A549 (cell line): ENCODE results near the gene PI4KA. TPM values are rescaled to one million over a fixed set of nuclear protein-coding genes. Genes with fewer than 3 reads are reported as not detected.

Experiments
- ATAC-seq, 2 experiments: fragments of 200-7000 bp in 1 of 2; fragments of >200 bp in 1 of 2; cut with Nextera tagmentation in 1 of 2; cut with Tn5 transposase in 1 of 2; 3 replicates each; pipeline versions ENCODE4 v1.8.0 to v1.9.1; 2018 to 2020; ENCODE audit warnings: mild to moderate bottlenecking in 1 of 2, moderate library complexity in 1 of 2
- CTCF ChIA-PET: fragments of 300-600 bp; sonication (Branson Sonifier 250); formaldehyde crosslinking; extraction: SDS; loops from one replicate; lab custom pipeline; 2021; ENCODE audit warnings: antibody characterized with exemption, inconsistent platforms; lab: Yijun Ruan, JAX
- POLR2A ChIA-PET: fragments of 350-600 bp; formaldehyde crosslinking; extraction: SDS; loops from one replicate; lab custom pipeline; 2021; ENCODE audit warnings: antibody characterized with exemption, inconsistent platforms; lab: Yijun Ruan, JAX
- DNase-seq, 2 experiments: peaks; one replicate each; pipeline versions ENCODE4 v3.0.0 to v3.0.0-alpha.2; 2011 to 2016; ENCODE audit warnings: low read depth in 1 of 2, low spot score in 1 of 2
- FAIRE-seq: peaks from 2 replicates; lab custom pipeline; 2011; peaks lifted over from hg19 to GRCh38; lab: Jason Lieb, UNC
- H3K27ac ChIP-seq, 2 experiments: fragments of >200 bp; sonication (Bioruptor Twin); formaldehyde crosslinking; 3 replicates each; pipeline ENCODE4 v1.5.1; 2016 to 2017
- H3K4me1 ChIP-seq: fragments of >200 bp; sonication (Bioruptor Twin); formaldehyde crosslinking; 3 replicates; pipeline ENCODE4 v1.6.1; 2016
- H3K4me2 ChIP-seq: fragments of >200 bp; sonication (Bioruptor Twin); formaldehyde crosslinking; 3 replicates; pipeline ENCODE4 v1.6.1; 2016
- H3K4me3 ChIP-seq: fragments of >200 bp; sonication (Bioruptor Twin); formaldehyde crosslinking; 3 replicates; pipeline ENCODE4 v1.5.1; 2016
- H3K9me3 ChIP-seq: fragments of >200 bp; sonication (Bioruptor Twin); formaldehyde crosslinking; 3 replicates; pipeline ENCODE4 v1.6.1; 2016
- BCL3 ChIP-seq: fragments of >200 bp; sonication (Bioruptor Twin); formaldehyde crosslinking; IDR thresholded peaks from 3 replicates; pipeline ENCODE4 v1.6.1; 2016
- BHLHE40 ChIP-seq: IDR thresholded peaks from 2 replicates; pipeline ENCODE4 v1.6.1; 2012; ENCODE audit warnings: low read depth, low read length, inconsistent platforms
- CBX8 ChIP-seq: fragments of 200-600 bp; sonication (generic); IDR thresholded peaks from 2 replicates; pipeline ENCODE4 v1.6.1; 2016
- CHD2 ChIP-seq: fragments of 150-350 bp; IDR thresholded peaks from 2 replicates; pipeline ENCODE4 v1.6.1; 2014; ENCODE audit warnings: low read length; ENCODE audit not compliant: partially characterized antibody
- CHD4 ChIP-seq: fragments of 200-600 bp; sonication (generic); IDR thresholded peaks from 2 replicates; pipeline ENCODE4 v1.6.1; 2016; ENCODE audit warnings: antibody characterized with exemption, mild to moderate bottlenecking, borderline replicate concordance
- E2F6 ChIP-seq: IDR thresholded peaks from 2 replicates; pipeline ENCODE4 v1.6.1; 2012; ENCODE audit warnings: low read depth, borderline replicate concordance
- EHF ChIP-seq: fragments of 250-450 bp; sonication (Bioruptor Pico); IDR thresholded peaks from 2 replicates; pipeline ENCODE4 v1.5.0; 2020; ENCODE audit warnings: mild to moderate bottlenecking
- EP300 ChIP-seq, 2 experiments: fragments of >200 bp; sonication (Bioruptor Twin); formaldehyde crosslinking; IDR thresholded peaks; 2 replicates in 1 of 2; 3 replicates in 1 of 2; pipeline ENCODE4 v1.6.1; 2016 to 2017
- HMGXB4 ChIP-seq: fragments of 250-450 bp; sonication (Bioruptor Pico); IDR thresholded peaks from 2 replicates; pipeline ENCODE4 v1.5.0; 2021; ENCODE audit warnings: mild to moderate bottlenecking, moderate library complexity, borderline replicate concordance
- HOXB13 ChIP-seq: fragments of 250-450 bp; sonication (Bioruptor Pico); IDR thresholded peaks from 2 replicates; pipeline ENCODE4 v1.5.0; 2020; ENCODE audit warnings: low read depth, mild to moderate bottlenecking, moderate library complexity
- JUN ChIP-seq, 2 experiments: fragments of >200 bp; sonication (Bioruptor Twin); formaldehyde crosslinking; IDR thresholded peaks; 2 replicates in 1 of 2; 3 replicates in 1 of 2; pipeline ENCODE4 v1.6.1; 2016 to 2017
- KDM5A ChIP-seq: fragments of 200-600 bp; sonication (generic); IDR thresholded peaks from 2 replicates; pipeline ENCODE4 v1.6.1; 2016; ENCODE audit warnings: antibody characterized with exemption, mild to moderate bottlenecking
- MAFK ChIP-seq: fragments of 450-650 bp; IDR thresholded peaks from 2 replicates; pipeline ENCODE4 v1.6.1; 2014; ENCODE audit not compliant: partially characterized antibody
- MAZ ChIP-seq: fragments of 150-350 bp; IDR thresholded peaks from 2 replicates; pipeline ENCODE4 v1.6.1; 2014; ENCODE audit warnings: antibody characterized with exemption, low read depth, low read length, borderline replicate concordance
- MYC ChIP-seq: IDR thresholded peaks from 2 replicates; pipeline ENCODE4 v1.6.1; 2012; ENCODE audit warnings: mild to moderate bottlenecking, inconsistent platforms, low read length, improper control_type of control experiment, borderline replicate concordance
- NR3C1 ChIP-seq: fragments of >200 bp; sonication (Bioruptor Twin); formaldehyde crosslinking; IDR thresholded peaks from 3 replicates; pipeline ENCODE4 v1.6.1; 2017
- PBX3 ChIP-seq: IDR thresholded peaks from 2 replicates; pipeline ENCODE4 v1.6.1; 2012
- PHF8 ChIP-seq: fragments of 200-600 bp; sonication (generic); IDR thresholded peaks from 2 replicates; pipeline ENCODE4 v1.6.1; 2016; ENCODE audit warnings: low read depth, mild to moderate bottlenecking, antibody characterized with exemption, moderate library complexity, borderline replicate concordance
- RAD21 ChIP-seq, 2 experiments: fragments of >200 bp in 1 of 2; sonication (Bioruptor Twin) in 1 of 2; formaldehyde crosslinking in 1 of 2; IDR thresholded peaks in 1 of 2; conservative IDR thresholded peaks in 1 of 2; 2 replicates in 1 of 2; 3 replicates in 1 of 2; pipeline ENCODE4 v1.6.1; 2012 to 2018; ENCODE audit warnings: inconsistent platforms in 1 of 2
- RARB ChIP-seq: fragments of 250-450 bp; sonication (Bioruptor Pico); IDR thresholded peaks from 2 replicates; pipeline ENCODE4 v1.8.0; 2021; ENCODE audit warnings: mild to moderate bottlenecking, moderate library complexity
- SMC3 ChIP-seq: fragments of >200 bp; sonication (Bioruptor Twin); formaldehyde crosslinking; IDR thresholded peaks from 3 replicates; pipeline ENCODE4 v1.6.1; 2018; ENCODE audit warnings: inconsistent platforms
- TFCP2L1 ChIP-seq: fragments of 250-450 bp; sonication (Bioruptor Pico); IDR thresholded peaks from 2 replicates; pipeline ENCODE4 v1.5.0; 2021; ENCODE audit warnings: mild to moderate bottlenecking
- ZFP36 ChIP-seq: fragments of 450-650 bp; IDR thresholded peaks from 2 replicates; pipeline ENCODE4 v1.6.1; 2014; ENCODE audit warnings: borderline replicate concordance; ENCODE audit not compliant: partially characterized antibody
- ZNF302 ChIP-seq: fragments of 250-450 bp; sonication (Bioruptor Pico); IDR thresholded peaks from 2 replicates; pipeline ENCODE4 v1.9.0; 2021; ENCODE audit warnings: inconsistent platforms, mild to moderate bottlenecking, moderate library complexity
- ZSCAN20 ChIP-seq: fragments of 250-450 bp; sonication (Bioruptor Pico); IDR thresholded peaks from 2 replicates; pipeline ENCODE4 v1.8.0; 2022; ENCODE audit warnings: mild to moderate bottlenecking, moderate library complexity
- WGBS: methylation state at CpG from one replicate; pipeline ENCODE4 v1.1.6; 2017; ENCODE audit errors: missing lambda C conversion rate; 5-methylcytosine and 5-hydroxymethylcytosine counted together
- polyA plus RNA-seq, 4 experiments: library from polyadenylated mRNA; depleted of rRNA in 3 of 4; stranded (reverse); fragments of >200 nt; fragmentation: RNase III in 1 of 4; extraction: RNeasy Plus Mini Kit Qiagen cat#74134 plus additional on column Dnase treatment in 1 of 4; gene quantifications; 2 replicates in 3 of 4; 3 replicates in 1 of 4; pipeline ENCODE4 v1.2.3, GENCODE V29; 2011 to 2017

Gene PI4KA
- polyA plus RNA-seq, 2 of the 4 experiments (the other 2 are of a cell fraction): 14.4 to 21.3 TPM

GRCh38 chr22:20811171-20811570 lies 47.4 kb downstream of the PI4KA start (continued):
- TF ChIP-seq PBX3 (no peak), CHD4 (no peak), RAD21 (conservative IDR thresholded peaks at IDR 0.05 in 1 of 2, IDR thresholded peaks at IDR 0.05 in 1 of 2) (no peak), TFCP2L1 (CRISPR knock-in tag) (no peak), BHLHE40 (no peak), EHF (CRISPR knock-in tag) (no peak), ZSCAN20 (CRISPR knock-in tag) (no peak), E2F6 (no peak), EP300 (IDR thresholded peaks at IDR 0.05) (no peak), ZFP36 (no peak), MYC (no peak), ZNF302 (CRISPR knock-in tag) (no peak), MAFK (no peak), HOXB13 (CRISPR knock-in tag) (no peak)

GRCh38 chr22:20810645-20811044 lies 48.0 kb downstream of the PI4KA start:
- peaks cover 24% of the 10 kb centered on the region for H3K4me1 ChIP-seq
- ChIA-PET POLR2A (no interaction called here), CTCF (no interaction called here)
- 87% methylated on average over 9 of the region's 9 CpGs for WGBS
- ATAC-seq (no peak), DNase-seq (no peak), FAIRE-seq (no peak)
- no peak overlapping the region for H3K4me3 ChIP-seq
- H3K9me3 ChIP-seq: no peaks in the 10 kb centered on the region
- no peak overlapping the region for H3K27ac ChIP-seq
- no peak for TF ChIP-seq PBX3
- no peak for TF ChIP-seq RARB (CRISPR knock-in tag)
- TF ChIP-seq, all 56 proteins: peak for 0
- no peak overlapping the region for H3K4me2 ChIP-seq

GRCh38 chr22:20809538-20810185 lies 48.9 kb downstream of the PI4KA start:
- CTCF ChIA-PET: no interaction called here

More at GRCh38 chr22:20809538-20810185, 48.9 kb downstream of the PI4KA start:
- peaks cover 24% of the 10 kb centered on the region for H3K4me1 ChIP-seq
- no peak overlapping the region for H3K4me3 ChIP-seq
- H3K27ac ChIP-seq: no peak overlapping the region
- no peak overlapping the region for H3K4me2 ChIP-seq
- ATAC-seq (no peak), DNase-seq (no peak), FAIRE-seq (no peak)
- POLR2A ChIA-PET: no interaction called here
- no peak for TF ChIP-seq MYC
- TF ChIP-seq HMGXB4: no peak
- no peak for TF ChIP-seq JUN (IDR thresholded peaks at IDR 0.05)
- TF ChIP-seq NR3C1: no peak
- TF ChIP-seq TFCP2L1 (CRISPR knock-in tag): no peak
- no peak for TF ChIP-seq KDM5A
- no peak for TF ChIP-seq EP300 (IDR thresholded peaks at IDR 0.05)
- TF ChIP-seq SMC3: no peak
- TF ChIP-seq BCL3: no peak
- TF ChIP-seq MAFK: no peak
- no peak for TF ChIP-seq PHF8
- TF ChIP-seq MAZ: no peak
- TF ChIP-seq CHD2: no peak
- TF ChIP-seq CBX8: no peak
- WGBS: 83% methylated on average over 6 of the region's 6 CpGs
- H3K9me3 ChIP-seq: no peaks in the 10 kb centered on the region
